T-helper 1 cell treated with Interleukin-12 subunit alpha and Interleukin-12 subunit beta and Interleukin-4 antibody, amounts not matched to agents 30 ng/mL and 1 ng/mL, for 36 hours (primary cell): ENCODE results near the gene TLR7. TPM values are rescaled to one million over a fixed set of nuclear protein-coding genes. Genes with fewer than 3 reads are reported as not detected.

Source experiments
- intact Hi-C: fragments of 100-400 bp; cut with micrococcal nuclease; formaldehyde crosslinking; loops from one replicate; pipeline ENCODE4 v1.15.1; 2024
- total RNA-seq: library from RNA; stranded (reverse); gene quantifications from 2 replicates; pipeline ENCODE4 v1.2.3, GENCODE V29; 2022

TLR7 gene
- total RNA-seq, 1 donor from 2014 or later = 0.66 TPM

DNA sequence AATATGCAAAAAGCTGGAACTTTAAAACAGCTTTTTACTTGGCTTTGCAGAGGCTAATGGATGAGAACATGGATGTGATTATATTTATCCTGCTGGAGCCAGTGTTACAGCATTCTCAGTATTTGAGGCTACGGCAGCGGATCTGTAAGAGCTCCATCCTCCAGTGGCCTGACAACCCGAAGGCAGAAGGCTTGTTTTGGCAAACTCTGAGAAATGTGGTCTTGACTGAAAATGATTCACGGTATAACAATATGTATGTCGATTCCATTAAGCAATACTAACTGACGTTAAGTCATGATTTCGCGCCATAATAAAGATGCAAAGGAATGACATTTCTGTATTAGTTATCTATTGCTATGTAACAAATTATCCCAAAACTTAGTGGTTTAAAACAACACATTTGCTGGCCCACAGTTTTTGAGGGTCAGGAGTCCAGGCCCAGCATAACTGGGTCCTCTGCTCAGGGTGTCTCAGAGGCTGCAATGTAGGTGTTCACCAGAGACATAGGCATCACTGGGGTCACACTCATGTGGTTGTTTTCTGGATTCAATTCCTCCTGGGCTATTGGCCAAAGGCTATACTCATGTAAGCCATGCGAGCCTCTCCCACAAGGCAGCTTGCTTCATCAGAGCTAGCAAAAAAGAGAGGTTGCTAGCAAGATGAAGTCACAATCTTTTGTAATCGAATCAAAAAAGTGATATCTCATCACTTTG, 55.2 kb downstream of the TLR7 start:
- intact Hi-C loops = no loop called here

DNA sequence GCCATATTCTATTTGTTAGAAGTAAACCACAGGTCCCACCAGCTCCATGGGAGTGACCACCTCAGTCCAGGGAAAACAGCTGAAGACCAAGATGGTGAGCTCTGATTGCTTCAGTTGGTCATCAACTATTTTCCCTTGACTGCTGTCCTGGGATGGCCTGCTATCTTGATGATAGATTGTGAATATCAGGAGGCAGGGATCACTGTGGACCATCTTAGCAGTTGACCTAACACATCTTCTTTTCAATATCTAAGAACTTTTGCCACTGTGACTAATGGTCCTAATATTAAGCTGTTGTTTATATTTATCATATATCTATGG, 55.7 kb downstream of the TLR7 start:
- intact Hi-C loops = no loop called here

DNA sequence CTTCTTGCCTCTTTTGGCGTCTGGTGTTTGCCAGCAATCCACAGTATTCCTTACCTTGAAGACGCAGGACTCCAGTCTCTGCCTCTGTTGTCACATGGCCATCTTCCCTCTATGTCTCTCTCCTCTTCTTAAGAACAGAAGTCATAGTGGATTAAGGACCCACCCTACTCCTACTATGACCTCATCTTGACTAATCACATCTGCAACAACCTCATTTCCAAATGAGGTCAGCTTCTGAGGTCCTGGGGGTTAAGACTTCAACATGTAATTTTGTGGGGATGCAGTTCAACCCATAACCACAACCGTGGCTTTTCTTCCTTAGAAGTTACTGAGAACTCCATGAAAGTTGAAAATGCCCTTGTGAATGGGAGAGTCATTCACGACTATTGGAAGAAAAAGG, 62.8 kb downstream of the TLR7 start:
- intact Hi-C loops = no loop called here

- intact Hi-C loops = no loop called here
These were observed 63.3 kb downstream of the TLR7 start for GRCh38 chrX:12930150-12930549.

DNA sequence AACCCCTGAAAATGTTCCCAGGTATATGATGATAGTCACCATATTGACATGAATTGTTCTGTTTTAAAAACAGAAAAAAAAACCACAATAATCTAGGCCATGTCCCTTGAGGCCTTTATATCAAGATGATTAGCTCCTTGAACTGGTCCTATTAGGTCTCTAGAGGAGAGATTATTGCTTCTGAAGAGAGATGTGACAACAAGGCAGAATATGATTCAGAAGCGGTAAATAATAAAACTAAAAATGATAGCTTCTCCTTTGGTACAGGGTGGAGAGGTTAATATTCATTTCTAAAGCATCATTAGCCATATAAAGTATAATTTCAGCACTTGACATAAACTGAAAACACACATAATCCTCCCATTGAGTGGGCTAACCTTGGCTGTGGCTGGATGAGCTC, 65.4 kb downstream of the TLR7 start:
- intact Hi-C loops = no loop called here

DNA sequence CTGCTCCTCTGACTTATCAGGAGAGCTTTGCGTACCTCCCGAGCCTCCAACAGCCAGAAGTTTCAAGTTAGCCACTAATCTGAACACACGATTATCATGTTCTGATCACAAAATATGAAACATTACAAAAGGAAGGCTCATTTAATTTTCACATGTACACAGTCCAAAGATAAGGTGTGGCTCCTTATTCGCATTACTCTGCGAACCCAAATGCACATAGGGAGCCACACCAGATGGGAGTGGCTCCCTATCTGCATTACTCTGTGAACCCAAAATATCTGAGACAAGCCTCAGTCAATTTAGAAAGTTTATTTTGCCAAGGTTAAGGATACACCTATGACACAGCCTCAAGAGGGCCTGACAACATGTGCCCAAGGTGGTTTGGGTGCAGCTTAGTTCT, 68.0 kb downstream of the TLR7 start:
- intact Hi-C loops = no loop called here

DNA sequence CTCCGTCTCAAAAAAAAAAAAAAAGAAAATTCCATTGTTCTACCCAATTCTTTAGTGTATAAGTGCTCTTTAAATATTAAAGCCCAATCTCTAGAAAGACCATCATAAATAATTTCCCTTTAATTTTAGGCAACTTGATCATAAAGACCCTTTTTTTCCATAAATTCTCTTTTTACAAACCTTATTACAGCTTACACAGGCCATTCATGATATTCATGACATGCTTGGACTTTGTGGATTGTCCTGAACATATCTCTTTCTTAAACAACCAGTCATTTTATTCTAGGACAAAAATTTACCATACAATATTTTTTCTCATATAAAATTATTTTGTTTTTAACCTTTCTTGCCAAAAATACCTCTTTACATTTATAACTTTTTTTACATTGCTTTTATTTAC, 70.1 kb downstream of the TLR7 start:
- intact Hi-C loops = no loop called here

Other genes starting within 250 kb of the TLR7 start
- 78.2 and 79.2 TPM in 2 replicates for gene PRPS2, start 75.7 kb upstream of the TLR7 start, total RNA-seq
- not detected in 2 replicates for gene TLR8, start 39.5 kb downstream of the TLR7 start, total RNA-seq
- gene TMSB4X, start 108.0 kb downstream of the TLR7 start, total RNA-seq = 14,146 and 14,202 TPM in 2 replicates
- gene FAM9C, start 177.5 kb downstream of the TLR7 start, total RNA-seq = 0.05 TPM in 1 of 2 replicates, not detected in the other